B cell (primary cell): ENCODE measurements around the gene C10orf143. TPM values are rescaled to one million over a fixed set of nuclear protein-coding genes. Genes with fewer than 3 reads are reported as not detected.

Experiments used
- ATAC-seq: fragments of 200-7000 bp; cut with Tn5 transposase; one replicate; pipeline ENCODE4 v1.10.0; 2021; ENCODE audit warnings: low read depth, mild to moderate bottlenecking, moderate number of reproducible peaks, moderate library complexity
- CTCF ChIA-PET: fragments of 350-600 bp; sonication (Branson Sonifier 250); formaldehyde crosslinking; loops from one replicate; lab custom pipeline; 2021; ENCODE audit warnings: antibody characterized with exemption, inconsistent platforms; lab: Charles Lee
- POLR2A ChIA-PET: fragments of 350-600 bp; sonication (Branson Sonifier 250); formaldehyde crosslinking; loops from one replicate; lab custom pipeline; 2021; ENCODE audit warnings: antibody characterized with exemption; lab: Charles Lee
- DNase-seq: peaks from one replicate; pipeline ENCODE4 v3.0.0; 2013
- H2AFZ ChIP-seq: 2 replicates; pipeline ENCODE4 v1.6.1; 2012; ENCODE audit warnings: mild to moderate bottlenecking, low read depth, low read length; ENCODE audit not compliant: insufficient read depth, poor library complexity, severe bottlenecking
- H3K27ac ChIP-seq, 2 donors: 1 replicate in 1 of 2; 2 replicates in 1 of 2; pipeline ENCODE4 v1.5.1; 2012 to 2013; ENCODE audit warnings: low read length in 2 of 2, mild to moderate bottlenecking in 2 of 2, moderate library complexity in 1 of 2
- H3K27me3 ChIP-seq, 4 experiments: fragments of 200-600 bp in 1 of 4; sonication (generic) in 1 of 4; replicated peaks in 1 of 4; 1 replicate in 2 of 4; 2 replicates in 2 of 4; pipeline versions ENCODE4 v1.6.1 to v1.7.0; 2013 to 2016; ENCODE audit warnings: low read length in 3 of 4, mild to moderate bottlenecking in 2 of 4, mixed read lengths in 1 of 4, moderate library complexity in 1 of 4; ENCODE audit not compliant: insufficient read depth in 4 of 4, control insufficient read depth in 3 of 4; ENCODE audit errors: control extremely low read depth in 1 of 4
- H3K36me3 ChIP-seq, 2 experiments: replicated peaks in 1 of 2; 1 replicate in 1 of 2; 2 replicates in 1 of 2; pipeline versions ENCODE4 v1.6.1 to v1.7.1; 2013; ENCODE audit warnings: low read length in 1 of 2; ENCODE audit not compliant: insufficient read depth in 2 of 2, control insufficient read depth in 1 of 2; ENCODE audit errors: control extremely low read depth in 1 of 2, extremely low read depth in 1 of 2
- H3K4me1 ChIP-seq, 2 donors: fragments of 200-600 bp in 1 of 2; sonication (generic) in 1 of 2; 1 replicate in 1 of 2; 2 replicates in 1 of 2; pipeline versions ENCODE4 v1.5.1 to v1.6.1; 2013 to 2017; ENCODE audit warnings: low read length in 2 of 2; ENCODE audit not compliant: control insufficient read depth in 2 of 2, insufficient read depth in 2 of 2
- H3K4me2 ChIP-seq: replicated peaks from 2 replicates; pipeline ENCODE3; 2012; ENCODE audit warnings: mild to moderate bottlenecking, low read depth, low read length; ENCODE audit not compliant: poor library complexity, severe bottlenecking
- H3K4me3 ChIP-seq, 5 experiments: fragments of 200-600 bp in 1 of 5; sonication (generic) in 1 of 5; 1 replicate in 3 of 5; 2 replicates in 2 of 5; pipeline versions ENCODE4 v1.5.1 to v1.7.0; 2011 to 2016; ENCODE audit warnings: low read length in 4 of 5, mild to moderate bottlenecking in 4 of 5, low read depth in 2 of 5, control low read depth in 1 of 5, moderate library complexity in 1 of 5; ENCODE audit not compliant: insufficient read depth in 1 of 5; ENCODE audit errors: control extremely low read depth in 1 of 5, extremely low read depth in 1 of 5
- H3K79me2 ChIP-seq: fragments of 200-600 bp; sonication (generic); one replicate; pipeline ENCODE4 v1.6.0; 2016; ENCODE audit warnings: low read length; ENCODE audit not compliant: control insufficient read depth, insufficient read depth
- H3K9ac ChIP-seq: fragments of 200-600 bp; sonication (generic); 2 replicates; pipeline ENCODE4 v1.6.1; 2017; ENCODE audit warnings: mild to moderate bottlenecking, low read length, moderate library complexity
- H3K9me3 ChIP-seq, 3 donors: one replicate each; pipeline versions ENCODE4 v1.6.1 to v1.7.1; 2013; ENCODE audit warnings: low read length in 2 of 3; ENCODE audit not compliant: control insufficient read depth in 2 of 3, insufficient read depth in 1 of 3; ENCODE audit errors: control extremely low read depth in 1 of 3
- H4K20me1 ChIP-seq: 2 replicates; pipeline ENCODE4 v1.6.0; 2012; ENCODE audit warnings: mild to moderate bottlenecking, low read length; ENCODE audit not compliant: insufficient read depth, control insufficient read depth, poor library complexity, severe bottlenecking
- H3K27ac Mint-ChIP-seq: one replicate; pipeline ENCODE4 v1.8.0; 2021; ENCODE audit warnings: mixed read lengths
- H3K27me3 Mint-ChIP-seq: one replicate; pipeline ENCODE4 v1.8.0; 2021; ENCODE audit warnings: mixed read lengths
- H3K4me1 Mint-ChIP-seq: one replicate; pipeline ENCODE4 v1.8.0; 2021; ENCODE audit warnings: mixed read lengths
- H3K4me3 Mint-ChIP-seq: one replicate; pipeline ENCODE4 v1.8.0; 2021; ENCODE audit warnings: mixed read lengths
- H3K9me3 Mint-ChIP-seq: one replicate; pipeline ENCODE4 v1.8.0; 2022; ENCODE audit warnings: mixed read lengths; ENCODE audit not compliant: insufficient read depth
- EZH2 ChIP-seq: IDR thresholded peaks from 2 replicates; pipeline ENCODE4 v1.6.1; 2012; ENCODE audit warnings: borderline replicate concordance, low read depth, mild to moderate bottlenecking, moderate library complexity, low read length; ENCODE audit not compliant: insufficient read depth, poor library complexity, severe bottlenecking
- WGBS: methylation state at CpG from one replicate; pipeline ENCODE4 v1.1.5; 2013; ENCODE audit warnings: missing lambda C conversion rate; ENCODE audit not compliant: insufficient coverage; 5-methylcytosine and 5-hydroxymethylcytosine counted together
- intact Hi-C: fragments of 100-400 bp; cut with micrococcal nuclease; formaldehyde crosslinking; loops from one replicate; pipeline ENCODE4 v1.10.0; 2022
- polyA plus RNA-seq: library from polyadenylated mRNA; depleted of rRNA; stranded (reverse); fragments of >200 nt; gene quantifications from 2 replicates; pipeline ENCODE4 v1.2.3, GENCODE V29; 2012
- total RNA-seq, 2 donors: library from RNA; stranded (reverse); fragments of 120-200 nt in 1 of 2; gene quantifications; 1 replicate in 1 of 2; 2 replicates in 1 of 2; pipeline versions ENCODE4 v1.2.3 to v1.2.4, GENCODE V29; 2013 to 2022
- TF ChIP-seq, protein P1 (sequence below): fragments of 200-600 bp; IDR thresholded peaks from one replicate; pipeline ENCODE4 v1.8.0; 2022; ENCODE audit warnings: antibody characterized with exemption, mild to moderate bottlenecking

Gene C10orf143
- total and polyA plus RNA-seq, 2 donors (not counting 1 experiment from before 2014, with no cell fraction given): 9.1 to 12.8 TPM

DNA sequence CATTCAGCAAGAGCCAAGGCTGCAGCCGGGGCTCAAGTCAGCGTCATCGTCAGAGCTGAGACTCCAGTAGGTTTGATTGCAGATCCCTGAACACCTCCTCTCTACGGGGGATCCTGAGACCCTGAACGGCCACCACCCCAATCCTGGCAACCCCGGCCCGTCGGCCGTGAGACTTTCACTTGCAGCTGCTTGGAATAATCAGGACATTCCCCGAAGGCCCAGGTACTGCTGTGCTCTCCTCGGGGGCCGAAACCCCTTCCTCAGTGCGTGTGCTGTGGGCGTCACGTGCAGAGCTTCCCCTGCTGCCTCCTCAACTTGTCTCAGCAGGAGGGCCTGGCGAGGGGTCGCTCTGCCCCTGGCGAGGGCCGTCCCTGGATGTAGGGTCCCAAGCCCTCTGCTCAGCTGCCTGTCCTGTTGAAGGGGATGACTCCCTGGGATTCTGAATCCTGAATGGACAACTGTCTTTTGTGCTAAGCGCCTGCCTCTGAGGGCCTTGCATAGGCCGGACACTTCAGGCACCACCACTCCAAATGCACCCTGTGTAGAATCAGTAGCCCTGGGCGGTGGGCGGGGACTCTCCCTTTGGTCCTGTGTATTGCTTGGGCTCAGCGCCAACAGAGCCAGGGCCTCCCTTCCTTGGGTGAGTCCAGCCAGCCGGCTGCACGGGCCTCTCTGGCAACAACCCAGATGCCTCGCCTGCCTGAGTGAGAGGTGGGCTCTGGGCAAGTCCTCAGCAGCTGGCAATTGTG lies 82.7 kb downstream of the C10orf143 start:
- Histone ChIP-seq H3K4me3 (no peak overlapping the region), H4K20me1 (no peaks in the 10 kb centered on the region), H2AFZ (no peak overlapping the region), H3K79me2 (no peaks in the 10 kb centered on the region), H3K27me3 (no peaks in the 10 kb centered on the region), H3K4me2 (no peak overlapping the region), H3K9ac (no peak overlapping the region), H3K36me3 (no peaks in the 10 kb centered on the region), H3K9me3 (no peaks in the 10 kb centered on the region), H3K4me1 (no peaks in the 10 kb centered on the region), H3K27ac (no peak overlapping the region)
- TF ChIP-seq, protein P1, sequence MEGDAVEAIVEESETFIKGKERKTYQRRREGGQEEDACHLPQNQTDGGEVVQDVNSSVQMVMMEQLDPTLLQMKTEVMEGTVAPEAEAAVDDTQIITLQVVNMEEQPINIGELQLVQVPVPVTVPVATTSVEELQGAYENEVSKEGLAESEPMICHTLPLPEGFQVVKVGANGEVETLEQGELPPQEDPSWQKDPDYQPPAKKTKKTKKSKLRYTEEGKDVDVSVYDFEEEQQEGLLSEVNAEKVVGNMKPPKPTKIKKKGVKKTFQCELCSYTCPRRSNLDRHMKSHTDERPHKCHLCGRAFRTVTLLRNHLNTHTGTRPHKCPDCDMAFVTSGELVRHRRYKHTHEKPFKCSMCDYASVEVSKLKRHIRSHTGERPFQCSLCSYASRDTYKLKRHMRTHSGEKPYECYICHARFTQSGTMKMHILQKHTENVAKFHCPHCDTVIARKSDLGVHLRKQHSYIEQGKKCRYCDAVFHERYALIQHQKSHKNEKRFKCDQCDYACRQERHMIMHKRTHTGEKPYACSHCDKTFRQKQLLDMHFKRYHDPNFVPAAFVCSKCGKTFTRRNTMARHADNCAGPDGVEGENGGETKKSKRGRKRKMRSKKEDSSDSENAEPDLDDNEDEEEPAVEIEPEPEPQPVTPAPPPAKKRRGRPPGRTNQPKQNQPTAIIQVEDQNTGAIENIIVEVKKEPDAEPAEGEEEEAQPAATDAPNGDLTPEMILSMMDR: no peak
- no peak for TF ChIP-seq EZH2
- DNase-seq (no peak), ATAC-seq (no peak)
- intact Hi-C loops: no loop called here
- Mint-ChIP-seq H3K27me3 (no peaks in the 10 kb centered on the region), H3K9me3 (no peaks in the 10 kb centered on the region), H3K27ac (no peak overlapping the region), H3K4me1 (no peaks in the 10 kb centered on the region), H3K4me3 (no peak overlapping the region)
- POLR2A ChIA-PET: no interaction called here
- 88% methylated on average over 27 of the region's 27 CpGs for WGBS
- CTCF ChIA-PET: no interaction called here

DNA sequence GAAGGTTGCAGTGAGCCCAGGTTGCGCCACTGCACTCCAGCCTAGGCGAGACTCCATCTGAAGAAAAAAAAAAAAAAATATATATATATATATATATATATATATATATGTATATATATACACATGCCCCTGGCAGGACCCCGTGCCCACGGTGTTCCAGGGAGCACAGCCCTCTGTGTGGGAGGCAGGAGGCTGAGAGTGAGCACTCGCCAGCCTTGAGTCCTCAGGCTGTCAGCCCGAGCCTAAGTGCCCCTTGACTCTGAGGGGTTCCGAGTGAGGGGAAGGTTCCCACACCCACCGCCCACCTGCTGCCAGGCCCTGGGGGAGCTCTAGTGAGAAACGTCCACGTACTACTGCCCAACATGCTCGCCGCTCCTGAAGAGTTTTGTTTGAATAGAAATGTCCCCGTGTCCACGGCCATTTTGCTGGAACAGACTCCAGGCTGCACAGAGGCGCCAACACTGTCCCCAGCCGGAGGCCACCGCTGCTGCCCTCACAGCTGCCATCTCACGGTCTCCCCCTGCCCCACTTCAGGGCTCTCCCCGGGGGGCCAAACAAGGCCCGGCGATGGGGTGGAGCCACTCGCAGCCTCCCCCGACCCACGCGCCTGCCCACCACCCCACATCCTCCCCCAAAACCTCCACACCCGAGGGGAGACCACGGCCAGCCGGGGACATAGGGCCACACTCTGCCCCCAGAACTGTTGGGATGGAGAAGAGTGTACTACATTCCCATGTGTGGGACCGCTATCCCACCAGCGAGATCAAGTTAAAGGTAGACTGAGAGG lies 83.8 kb downstream of the C10orf143 start:
- Histone ChIP-seq H3K79me2 (no peaks in the 10 kb centered on the region), H3K9ac (no peak overlapping the region), H3K4me2 (no peak overlapping the region), H3K9me3 (no peaks in the 10 kb centered on the region), H3K4me3 (no peak overlapping the region), H3K27ac (no peak overlapping the region), H2AFZ (no peak overlapping the region), H3K36me3 (no peaks in the 10 kb centered on the region), H3K27me3 (no peaks in the 10 kb centered on the region), H3K4me1 (no peaks in the 10 kb centered on the region), H4K20me1 (no peaks in the 10 kb centered on the region)
- Mint-ChIP-seq H3K27me3 (no peaks in the 10 kb centered on the region), H3K4me3 (no peak overlapping the region), H3K4me1 (no peaks in the 10 kb centered on the region), H3K9me3 (no peaks in the 10 kb centered on the region), H3K27ac (no peak overlapping the region)
- TF ChIP-seq, protein P1: no peak
- TF ChIP-seq EZH2: no peak
- ATAC-seq: no peak
- POLR2A ChIA-PET: no interaction called here
- WGBS: 94% methylated on average over 15 of the region's 30 CpGs
- no peak for DNase-seq
- intact Hi-C loops: no loop called here
- CTCF ChIA-PET: no interaction called here
